Measurements from ENCODE around the gene UVRAG.
"Not testable (repeated sequence)": the region's sequence is repeated elsewhere in the genome, so short reads cannot be mapped to it uniquely, and the experiment has no call there.

Gene UVRAG

DNA sequence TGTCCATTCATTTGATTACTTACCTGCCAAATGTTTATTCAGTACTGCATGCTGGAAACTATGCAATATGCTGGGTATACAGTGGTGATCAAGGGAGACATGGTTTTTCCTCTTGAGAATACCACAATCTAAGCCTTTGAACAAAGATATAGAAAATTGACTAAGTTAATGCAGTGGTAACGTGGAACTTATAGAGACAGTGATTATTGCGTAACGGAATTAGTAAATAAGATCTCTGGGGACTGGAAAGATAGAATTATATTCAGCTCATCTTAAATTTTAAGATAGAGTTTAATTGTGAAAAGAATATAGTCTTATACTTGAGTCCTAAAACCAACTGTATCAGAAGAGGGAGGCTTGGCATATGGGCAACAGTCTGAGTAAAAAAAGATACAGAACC, 129.5 kb downstream of the UVRAG start:
- DNase-seq (ENCODE audit: low read depth, low spot score): no peak

DNA sequence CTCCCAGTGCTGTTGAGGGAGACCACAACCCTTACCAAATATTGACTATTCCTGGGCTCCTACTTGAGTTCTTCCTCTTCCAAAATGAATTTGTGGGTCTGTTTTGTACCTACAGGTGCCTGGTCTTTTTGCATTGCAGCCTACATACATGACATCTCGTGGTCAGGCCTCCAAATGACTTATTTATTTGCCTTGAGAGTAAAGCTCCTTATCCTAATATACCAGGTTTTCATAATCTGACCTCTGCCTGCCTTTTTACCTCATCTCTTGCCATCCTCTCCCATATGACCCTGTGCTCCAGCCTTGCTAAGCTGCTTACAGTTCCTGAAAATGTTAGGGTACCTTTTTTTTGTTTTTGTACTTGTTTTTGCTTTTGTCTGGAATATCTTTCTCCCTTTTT, 130.4 kb downstream of the UVRAG start:
- DNase-seq (ENCODE audit: low read depth, low spot score): no peak
- H3K27ac ChIP-seq: no peak overlapping the region

More for the DNA sequence above, 129.5 kb downstream of the UVRAG start:
- H3K27ac ChIP-seq: no peak overlapping the region

DNA sequence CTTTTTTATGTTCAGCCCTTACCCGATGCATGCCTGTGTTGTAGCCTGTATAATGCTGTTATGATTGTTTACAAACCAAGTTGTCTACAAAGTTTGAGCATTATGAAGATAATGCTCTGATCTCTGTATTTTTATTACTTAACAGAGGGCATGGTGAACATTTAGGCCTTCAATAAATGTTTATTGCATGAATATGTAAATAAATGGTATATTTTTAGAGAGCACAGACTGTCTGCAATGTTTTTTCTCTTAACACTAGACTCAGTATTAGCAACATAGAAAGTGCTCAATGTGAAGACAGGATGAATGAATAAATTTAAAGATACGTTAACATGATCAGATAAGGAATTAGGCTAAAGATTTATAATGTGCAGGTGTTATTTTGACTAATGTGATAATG, 130.9 kb downstream of the UVRAG start:
- no peak overlapping the region for H3K27ac ChIP-seq
- no peak for DNase-seq (ENCODE audit: low read depth, low spot score)

DNA sequence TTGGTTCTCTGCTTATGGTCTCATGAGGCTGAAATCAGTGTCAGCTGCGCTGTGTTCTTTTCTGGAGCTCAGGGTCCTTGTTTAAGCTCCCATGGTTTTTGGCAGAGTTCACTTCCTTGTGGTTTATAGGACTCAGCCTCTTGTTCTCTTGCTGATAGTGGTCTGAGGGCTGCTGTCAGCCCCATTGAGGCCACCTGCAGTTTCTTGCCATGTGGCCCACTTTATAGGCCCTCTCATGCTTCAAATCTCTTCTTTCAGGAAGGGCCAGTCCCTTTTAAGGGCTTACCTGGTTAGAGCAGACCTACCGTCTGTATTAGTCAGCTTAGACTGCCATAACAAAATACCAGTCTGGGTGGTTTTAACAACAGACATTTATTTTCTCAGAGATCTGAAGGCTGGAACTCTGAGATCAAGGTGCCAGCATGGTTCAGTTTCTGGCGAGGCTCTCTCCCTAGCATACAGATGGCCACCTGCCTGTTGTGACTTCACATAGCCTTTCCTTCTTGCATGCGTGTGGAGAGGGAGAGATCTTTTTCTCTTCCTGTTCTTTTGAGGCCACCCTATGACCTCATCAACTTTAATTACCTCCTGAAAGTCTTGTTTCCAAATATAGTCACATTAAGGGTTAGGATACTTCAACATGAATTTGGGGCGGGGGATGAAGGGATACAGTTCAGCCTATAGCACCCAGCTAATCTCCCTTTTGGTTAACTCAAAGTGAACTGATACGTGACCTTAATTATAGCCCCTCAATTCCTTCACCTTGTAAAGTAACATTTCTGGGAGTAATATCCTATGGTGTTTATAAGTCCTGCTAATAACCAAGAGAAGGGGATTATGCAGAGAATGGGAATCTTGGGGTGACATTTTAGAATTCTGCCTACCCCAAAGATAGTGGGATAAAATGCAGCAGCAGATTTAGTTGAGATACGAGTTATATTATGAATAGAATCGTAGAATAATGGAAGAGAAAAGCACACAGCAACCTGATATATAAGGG, 131.8 kb downstream of the UVRAG start:
- no peak for DNase-seq (ENCODE audit: low read depth, low spot score)
- peak overlapping the region; percentile 19 for H3K27ac ChIP-seq

DNA sequence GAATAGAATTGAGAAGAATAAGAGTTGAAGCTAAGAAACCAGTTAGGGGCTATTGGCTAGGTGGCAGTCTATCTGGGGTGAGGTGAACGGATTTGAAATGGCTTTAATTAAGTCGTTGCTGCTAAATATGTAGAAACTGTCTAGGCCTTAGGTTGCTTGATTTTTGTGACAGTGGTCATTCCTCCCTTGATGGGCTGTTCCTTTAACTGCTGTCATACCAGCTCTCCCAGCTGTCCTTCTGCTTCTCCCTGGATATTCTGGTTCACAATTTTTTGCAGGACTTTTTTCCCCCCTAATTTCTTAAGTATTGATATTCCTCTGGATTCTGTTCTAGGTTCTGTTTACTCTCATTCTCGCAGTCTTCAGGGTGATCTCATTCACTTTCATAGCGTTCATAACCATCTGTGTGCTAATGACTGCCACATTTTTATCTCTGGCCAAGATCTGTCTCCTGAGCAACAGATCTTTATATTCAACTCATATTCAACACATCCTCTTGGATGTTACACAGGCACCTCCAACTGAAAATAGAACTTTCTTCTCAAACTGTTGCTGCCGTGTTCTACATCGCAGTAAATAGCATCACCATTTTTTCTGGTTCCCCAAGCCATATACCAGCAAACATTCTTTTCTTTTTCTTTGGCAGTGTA, 134.1 kb downstream of the UVRAG start:
- no peak overlapping the region for H3K27ac ChIP-seq
- no peak for DNase-seq (ENCODE audit: low read depth, low spot score)

DNA sequence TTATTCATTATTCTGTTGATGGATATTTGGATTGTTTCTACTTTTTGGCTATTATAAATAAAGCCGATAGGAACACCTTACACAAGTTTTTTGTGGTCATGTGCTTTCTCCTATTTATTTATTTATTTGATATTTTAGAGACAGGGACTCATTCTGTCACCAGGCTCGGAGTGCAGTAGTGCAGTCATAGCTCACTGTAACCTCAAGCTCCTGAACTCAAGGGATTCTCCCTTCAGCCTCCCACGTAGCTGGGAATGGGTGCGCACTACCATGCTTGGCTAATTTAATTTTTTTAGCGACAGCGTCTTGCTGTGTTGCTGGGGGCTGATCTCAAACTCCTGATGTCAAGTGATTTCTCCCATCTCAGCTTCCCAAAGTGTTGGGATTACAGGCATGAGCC, 135.1 kb downstream of the UVRAG start:
- no peak for DNase-seq (ENCODE audit: low read depth, low spot score)
- no peak overlapping the region for H3K27ac ChIP-seq

DNA sequence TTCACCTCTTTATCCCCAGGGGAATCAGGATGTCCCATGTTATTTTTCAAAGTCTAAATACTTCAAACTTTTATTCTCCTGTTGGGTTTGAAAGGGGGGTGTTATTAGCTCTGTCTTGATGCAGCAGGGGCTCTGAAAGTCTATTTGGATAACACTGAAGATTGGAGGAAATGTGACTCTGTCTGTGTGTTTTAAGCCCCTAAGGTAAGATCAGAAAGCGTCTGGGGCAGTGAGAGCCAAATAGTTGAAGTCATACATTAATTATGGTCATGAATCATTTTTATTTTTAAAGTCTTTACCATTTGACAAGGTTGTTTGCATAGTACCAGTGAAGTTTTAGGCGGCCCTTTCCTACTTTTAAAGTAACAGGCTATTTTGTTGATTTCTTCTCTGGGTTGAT, 139.0 kb downstream of the UVRAG start:
- no peak overlapping the region for H3K27ac ChIP-seq
- no peak for DNase-seq (ENCODE audit: low read depth, low spot score)

DNA sequence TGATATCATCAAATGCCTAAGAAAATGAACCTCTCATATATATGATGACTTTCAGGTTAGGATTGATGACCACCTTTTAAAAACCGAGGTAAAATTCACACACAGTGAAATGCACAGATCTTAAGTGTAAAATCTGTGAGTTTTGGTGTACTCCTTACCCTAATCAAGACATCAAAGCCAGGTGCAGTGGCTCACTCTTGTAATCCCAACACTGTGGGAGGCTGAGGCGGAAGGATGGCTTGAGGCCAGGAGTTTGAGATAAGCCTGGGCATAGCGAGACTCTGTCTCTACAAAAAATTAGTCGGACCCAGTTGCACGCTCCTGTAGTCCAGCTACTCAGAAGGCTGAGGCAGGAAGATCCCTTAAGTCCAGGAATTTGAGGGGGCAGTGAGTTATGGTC, 140.4 kb downstream of the UVRAG start:
- H3K27ac ChIP-seq: no peak overlapping the region
- no peak for DNase-seq (ENCODE audit: low read depth, low spot score)

DNA sequence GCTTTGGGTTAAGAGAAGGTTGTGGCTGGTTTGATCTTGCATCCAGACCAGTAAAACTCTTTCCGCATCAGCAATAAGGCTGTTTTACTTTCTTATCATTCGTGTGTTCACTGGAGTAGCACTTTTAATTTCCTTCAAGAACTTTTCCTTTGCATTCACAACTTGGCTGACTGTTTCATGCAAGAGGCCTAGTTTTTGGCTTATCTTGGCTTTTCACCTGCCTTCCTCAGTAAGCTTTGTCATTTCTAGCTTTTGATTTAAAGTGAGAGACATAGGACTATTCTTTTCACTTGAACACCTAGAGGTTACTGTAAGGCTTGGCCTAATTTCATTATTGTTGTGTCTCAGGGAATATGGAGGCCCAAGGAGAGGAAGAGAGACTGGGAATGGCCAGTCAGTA, 144.5 kb downstream of the UVRAG start:
- no peak overlapping the region for H3K27ac ChIP-seq
- DNase-seq (ENCODE audit: low read depth, low spot score): no peak

DNA sequence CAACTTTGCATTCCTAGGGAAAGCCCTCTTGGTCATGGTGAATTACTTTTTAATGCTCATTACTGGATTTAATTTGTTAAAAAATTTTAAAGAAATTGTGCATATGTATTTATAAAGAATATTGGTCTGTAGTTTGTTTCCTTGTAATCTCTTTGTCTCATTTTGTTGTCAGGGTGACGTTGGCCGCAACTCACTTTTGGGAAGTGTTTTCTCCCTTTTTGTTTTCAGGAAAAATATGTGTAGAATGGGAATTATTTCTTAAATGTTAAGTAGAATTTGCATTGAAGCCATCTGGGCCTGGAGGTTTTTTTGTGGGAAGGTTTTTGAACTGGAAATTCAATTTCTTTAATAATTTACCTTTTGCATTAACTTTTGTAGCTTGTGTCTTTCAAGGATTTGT, 149.1 kb downstream of the UVRAG start:
- DNase-seq (ENCODE audit: low read depth, low spot score): no peak
- no peak overlapping the region for H3K27ac ChIP-seq

DNA sequence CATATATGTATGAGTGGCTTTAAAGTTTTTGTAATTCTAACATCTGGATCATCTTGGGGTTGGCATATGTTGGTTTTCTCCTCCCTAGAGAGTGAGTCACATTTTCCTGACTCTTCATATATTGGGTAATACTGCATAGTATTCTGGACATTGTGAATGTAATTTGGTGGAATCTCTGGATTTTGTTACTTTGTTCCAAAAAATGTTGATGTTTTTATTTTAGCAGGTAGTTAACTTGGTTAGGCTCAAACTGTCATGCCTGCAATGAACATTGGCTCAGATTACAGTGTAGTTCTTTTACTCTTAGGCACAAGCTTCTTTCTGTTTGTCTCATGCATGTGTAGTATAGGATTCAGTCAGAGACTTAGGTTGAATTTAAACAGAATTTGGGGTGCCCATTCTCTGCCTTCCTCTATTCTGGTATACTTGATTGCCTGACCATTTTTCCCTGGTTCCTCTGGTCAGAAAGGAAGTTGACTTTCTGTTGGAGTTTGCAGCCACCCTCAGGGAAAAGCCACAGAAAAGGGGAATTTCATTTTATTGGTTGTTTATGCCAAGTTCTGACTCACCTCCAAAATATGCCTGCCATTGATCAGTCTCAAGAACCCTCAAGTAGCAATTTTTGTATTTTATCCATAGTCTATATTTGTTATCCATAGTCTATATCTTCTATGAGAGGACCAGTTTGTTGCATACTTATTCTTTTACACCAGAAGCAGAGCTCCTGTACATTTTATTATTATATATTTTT, 151.7 kb downstream of the UVRAG start:
- no peak overlapping the region for H3K27ac ChIP-seq
- no peak for DNase-seq (ENCODE audit: low read depth, low spot score)

DNA sequence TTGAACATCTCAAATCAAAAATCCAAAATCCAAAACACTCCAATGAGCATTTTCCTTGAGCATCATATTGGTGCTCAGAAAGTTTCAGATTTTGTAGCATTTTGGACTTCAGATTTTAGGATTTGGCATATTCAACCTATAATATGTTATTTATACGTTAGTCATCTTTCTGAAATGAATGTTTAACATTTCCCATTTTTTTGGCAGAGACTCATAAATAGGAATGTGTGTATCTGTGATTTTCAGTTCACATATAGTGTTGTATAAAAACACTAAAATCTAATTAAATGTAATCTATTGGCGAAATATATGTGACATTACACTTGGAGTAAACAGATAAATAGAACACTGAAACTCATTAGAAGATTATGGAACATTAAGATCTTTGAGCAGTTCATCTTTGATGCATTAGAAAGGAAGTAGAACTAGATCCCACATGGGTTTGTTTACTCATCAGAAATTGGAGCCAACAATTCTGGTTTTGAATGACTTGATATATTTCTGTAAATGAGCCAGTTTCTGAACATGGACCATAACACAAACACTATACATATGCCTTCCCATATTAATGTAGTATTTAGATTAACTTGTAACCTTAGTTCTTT, 153.1 kb downstream of the UVRAG start:
- no peak overlapping the region for H3K27ac ChIP-seq
- DNase-seq (ENCODE audit: low read depth, low spot score): no peak

DNA sequence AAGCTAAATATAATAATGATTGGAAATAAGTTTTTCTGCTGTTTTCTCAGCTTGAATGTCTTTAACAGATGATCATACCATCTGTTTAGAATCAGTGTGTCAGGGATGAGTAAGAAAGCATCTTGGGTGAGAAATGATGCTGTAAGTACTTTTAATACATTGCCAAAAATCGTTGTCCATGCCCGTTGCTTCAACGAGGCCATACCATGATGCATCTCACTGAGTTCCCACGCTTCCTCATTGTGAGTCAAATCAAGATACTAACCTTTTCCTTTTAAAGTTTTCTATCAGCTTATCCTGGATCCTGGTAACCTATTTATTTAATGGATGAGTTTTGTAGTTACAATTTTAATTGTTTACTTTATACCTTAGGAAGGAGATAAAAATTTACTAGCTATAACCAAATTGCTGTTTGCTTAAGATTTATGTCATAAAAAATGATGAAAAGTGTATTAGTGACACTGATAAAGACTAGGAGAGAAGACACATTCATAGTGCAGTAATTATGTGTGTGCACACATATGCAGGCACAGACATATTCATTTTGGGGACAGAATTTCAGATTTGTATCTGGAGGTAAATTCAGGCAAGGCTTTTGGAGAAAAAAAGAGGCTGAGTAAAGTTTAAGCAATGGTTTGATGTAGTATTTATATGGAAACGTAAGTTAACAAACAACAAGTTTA, 154.8 kb downstream of the UVRAG start:
- no peak overlapping the region for H3K27ac ChIP-seq
- no peak for DNase-seq (ENCODE audit: low read depth, low spot score)

DNA sequence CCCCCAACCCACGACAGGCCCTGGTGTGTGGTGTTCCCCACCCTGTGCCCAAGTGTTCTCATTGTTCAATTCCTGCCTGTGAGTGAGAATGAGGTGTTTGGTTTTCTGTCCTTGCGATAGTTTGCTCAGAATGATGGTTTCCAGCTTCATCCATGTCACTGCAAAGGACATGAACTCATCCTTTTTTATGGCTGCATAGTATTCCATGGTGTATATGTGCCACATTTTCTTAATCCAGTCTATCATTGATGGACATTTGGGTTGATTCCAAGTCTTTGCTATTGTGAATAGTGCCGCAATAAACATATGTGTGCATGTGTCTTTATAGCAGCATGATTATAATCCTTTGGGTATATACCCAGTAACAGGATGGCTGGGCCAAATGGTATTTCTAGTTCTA, 158.7 kb downstream of the UVRAG start:
- not testable (repeated sequence) for H3K27ac ChIP-seq; DNase-seq (ENCODE audit: low read depth, low spot score)

DNA sequence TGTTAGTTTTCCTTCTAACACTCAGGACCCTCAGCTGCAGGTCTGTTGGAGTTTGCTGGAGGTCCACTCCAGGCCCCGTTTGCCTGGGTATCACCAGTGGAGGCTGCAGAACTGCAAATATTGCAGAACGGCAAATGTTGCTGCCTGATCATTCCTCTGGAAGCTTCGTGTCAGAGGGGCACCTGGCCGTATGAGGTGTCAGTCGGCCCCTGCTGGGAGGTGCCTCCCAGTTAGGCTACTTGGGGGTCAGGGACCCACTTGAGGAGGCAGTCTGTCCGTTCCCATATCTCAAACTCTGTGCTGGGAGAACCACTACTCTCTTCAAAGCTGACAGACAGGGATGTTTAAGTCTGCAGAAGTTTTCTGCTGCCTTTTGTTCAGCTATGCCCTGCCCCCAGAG, 164.1 kb downstream of the UVRAG start:
- not testable (repeated sequence) for DNase-seq (ENCODE audit: low read depth, low spot score); H3K27ac ChIP-seq

DNA sequence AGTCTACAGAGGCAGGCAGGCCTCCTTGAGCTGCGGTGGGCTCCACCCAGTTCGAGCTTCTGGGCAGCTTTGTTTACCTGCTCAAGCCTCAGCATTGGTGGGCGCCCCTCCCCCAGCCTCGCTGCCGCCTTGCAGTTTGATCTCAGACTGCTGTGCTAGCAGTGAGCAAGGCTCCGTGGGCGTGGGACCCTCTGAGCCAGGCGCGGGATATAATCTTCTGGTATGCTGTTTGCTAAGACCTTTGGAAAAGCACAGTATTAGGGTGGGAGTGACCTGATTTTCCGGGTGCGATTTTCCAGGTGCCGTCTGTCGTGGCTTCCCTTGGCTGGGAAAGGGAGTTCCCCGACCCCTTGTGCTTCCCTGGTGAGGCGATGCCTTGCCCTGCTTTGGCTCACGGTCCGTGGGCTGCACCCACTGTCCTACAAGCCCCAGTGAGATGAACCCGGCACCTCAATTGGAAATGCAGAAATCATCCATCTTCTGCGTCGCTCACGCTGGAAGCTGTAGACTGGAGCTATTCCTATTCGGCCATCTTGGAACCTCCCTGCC, 164.5 kb downstream of the UVRAG start:
- not testable (repeated sequence) for H3K27ac ChIP-seq; DNase-seq (ENCODE audit: low read depth, low spot score)

DNA sequence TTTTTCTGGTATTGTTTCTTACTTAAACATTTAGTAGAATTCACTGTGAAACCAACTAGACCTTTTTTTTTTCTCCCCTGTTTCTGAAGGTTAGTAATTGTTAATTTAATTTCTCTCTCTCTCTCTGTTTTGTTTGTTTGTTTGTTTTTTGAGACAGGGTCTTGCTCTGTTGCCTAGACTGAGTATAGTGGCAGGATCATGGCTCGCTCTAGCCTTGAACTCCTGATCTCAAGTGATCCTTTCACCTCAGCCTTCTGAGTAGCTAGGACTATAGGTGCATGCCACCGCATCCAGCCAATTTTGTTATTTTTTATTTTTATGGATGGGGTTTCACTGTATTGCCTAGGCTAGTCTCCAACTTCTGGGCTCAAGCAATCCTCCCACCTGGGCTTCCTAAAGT, 165.0 kb downstream of the UVRAG start:
- DNase-seq (ENCODE audit: low read depth, low spot score): no peak
- no peak overlapping the region for H3K27ac ChIP-seq

DNA sequence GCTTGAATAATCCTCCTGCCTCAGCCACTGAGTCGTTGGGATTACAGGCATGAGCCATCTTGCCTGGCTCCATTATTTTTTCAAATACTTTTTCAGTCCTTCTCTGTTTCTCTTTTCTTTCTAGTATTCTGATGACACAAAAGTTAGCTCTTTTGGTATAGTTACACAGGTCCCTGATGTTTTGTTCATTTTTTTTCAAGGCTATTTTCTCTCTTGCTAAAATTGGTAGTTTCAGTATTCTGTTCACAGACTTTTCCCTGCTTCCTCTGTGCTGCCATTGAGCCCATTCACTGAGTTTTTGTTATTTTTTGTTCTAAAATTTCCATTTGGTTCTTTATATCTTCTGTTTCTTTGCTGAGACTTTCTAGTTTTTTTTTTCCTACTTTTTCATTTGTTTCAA, 166.5 kb downstream of the UVRAG start:
- H3K27ac ChIP-seq: no peak overlapping the region
- no peak for DNase-seq (ENCODE audit: low read depth, low spot score)

DNA sequence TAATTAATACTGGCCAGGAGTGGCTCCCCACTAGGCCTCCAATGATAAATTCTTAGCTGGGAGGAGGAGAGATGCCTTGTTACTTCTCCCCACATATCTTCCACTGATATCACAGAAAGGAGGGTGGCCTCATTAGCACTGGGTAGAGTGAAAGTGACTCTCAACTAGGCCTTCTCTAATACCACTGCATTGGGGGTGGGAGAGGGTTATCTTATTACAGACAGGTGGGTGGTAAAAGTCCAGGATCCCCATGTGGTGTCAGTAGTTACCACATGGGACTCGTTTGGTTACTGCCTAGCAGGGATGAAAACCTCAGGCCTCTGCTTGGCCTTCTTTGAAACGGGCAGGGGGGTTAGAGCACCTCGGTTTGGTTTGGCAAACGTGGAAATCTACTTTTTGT, 167.3 kb downstream of the UVRAG start:
- DNase-seq (ENCODE audit: low read depth, low spot score): no peak
- no peak overlapping the region for H3K27ac ChIP-seq

DNA sequence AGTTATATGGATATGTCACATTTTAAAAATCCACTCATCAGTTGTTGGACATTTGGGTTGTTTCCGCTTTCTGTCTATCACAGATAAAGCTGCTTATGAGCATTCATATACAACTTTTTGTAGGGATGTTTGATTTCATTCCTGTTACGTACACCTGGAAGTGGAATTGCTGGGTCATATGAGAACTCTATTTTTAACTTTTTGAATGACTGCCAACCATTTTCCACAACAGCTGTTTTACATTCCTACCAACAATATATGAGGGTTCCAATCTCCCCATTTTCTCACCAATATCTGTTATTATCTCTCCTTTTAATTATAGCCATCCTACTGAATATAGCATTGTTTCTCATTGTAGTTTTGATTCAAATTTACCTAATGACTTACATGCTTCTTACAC, 172.0 kb downstream of the UVRAG start:
- no peak for DNase-seq (ENCODE audit: low read depth, low spot score)
- H3K27ac ChIP-seq: no peak overlapping the region

Measured in epithelial cell of prostate (primary cell).